A673 (cell line): ENCODE data around the gene ZSWIM5. TPM values are rescaled to one million over a fixed set of nuclear protein-coding genes. Genes with fewer than 3 reads are reported as not detected.
"Not testable (repeated sequence)": the region's sequence is repeated elsewhere in the genome, so short reads cannot be mapped to it uniquely, and the experiment has no call there.

Experiments used
- BruUV-seq: library from RNA; stranded (reverse); fragments of 400-500 nt; replicated peaks from 2 replicates; lab custom pipeline; 2021; lab: Mats Ljungman, UMichigan
- CTCF ChIA-PET: fragments of 300-600 bp; sonication (Branson Sonifier 250); formaldehyde crosslinking; loops from one replicate; lab custom pipeline; 2022; ENCODE audit warnings: antibody characterized with exemption; lab: Charles Lee
- POLR2A ChIA-PET: fragments of 300-600 bp; sonication (Branson Sonifier 250); formaldehyde crosslinking; loops from one replicate; lab custom pipeline; 2022; ENCODE audit warnings: antibody characterized with exemption; ENCODE audit not compliant: low non-redundant PET; lab: Charles Lee
- DNase-seq: peaks from one replicate; pipeline ENCODE4 v3.0.0-alpha.2; 2015; ENCODE audit warnings: low spot score
- H3K27ac ChIP-seq: fragments of 200-600 bp; sonication (generic); 2 replicates; pipeline ENCODE4 v1.5.1; 2016; ENCODE audit warnings: mixed run types, low read depth, mild to moderate bottlenecking, mixed read lengths, antibody characterized with exemption, low read length; ENCODE audit not compliant: poor library complexity, severe bottlenecking
- H3K27me3 ChIP-seq: fragments of 200-600 bp; sonication (generic); replicated peaks from 2 replicates; pipeline ENCODE4 v1.6.1; 2017; ENCODE audit warnings: mixed run types, low read depth, mild to moderate bottlenecking, mixed read lengths, antibody characterized with exemption, low read length; ENCODE audit not compliant: insufficient read depth, poor library complexity
- H3K36me3 ChIP-seq: fragments of 200-600 bp; sonication (generic); 2 replicates; pipeline ENCODE4 v1.6.1; 2016; ENCODE audit warnings: mixed run types, mild to moderate bottlenecking, mixed read lengths, antibody characterized with exemption, low read length; ENCODE audit not compliant: insufficient read depth, poor library complexity, severe bottlenecking
- H3K4me1 ChIP-seq: fragments of 200-600 bp; sonication (generic); 2 replicates; pipeline ENCODE4 v1.6.1; 2017; ENCODE audit warnings: mixed run types, mild to moderate bottlenecking, mixed read lengths, antibody characterized with exemption, low read length; ENCODE audit not compliant: insufficient read depth, poor library complexity, severe bottlenecking
- H3K4me3 ChIP-seq: fragments of 200-600 bp; sonication (generic); 2 replicates; pipeline ENCODE4 v1.5.1; 2016; ENCODE audit warnings: low read depth, mixed run types, mild to moderate bottlenecking, mixed read lengths, low read length; ENCODE audit not compliant: poor library complexity, severe bottlenecking
- H3K9me3 ChIP-seq: fragments of 200-600 bp; sonication (generic); 2 replicates; pipeline ENCODE4 v1.6.1; 2016; ENCODE audit warnings: mixed run types, low read depth, mild to moderate bottlenecking, mixed read lengths, antibody characterized with exemption, low read length; ENCODE audit not compliant: poor library complexity, severe bottlenecking
- CTCF ChIP-seq: fragments of 300-800, 200-600 bp; sonication (generic); conservative IDR thresholded peaks from 2 replicates; pipeline ENCODE4 v1.5.1; 2017; ENCODE audit warnings: low read depth, mild to moderate bottlenecking, antibody characterized with exemption, low read length, moderate library complexity, mixed read lengths
- EZH2 ChIP-seq: fragments of 200-600 bp; sonication (generic); IDR thresholded peaks from 2 replicates; pipeline ENCODE4 v1.6.1; 2017; ENCODE audit warnings: borderline replicate concordance, low read depth, mild to moderate bottlenecking, mixed read lengths, antibody characterized with exemption, low read length; ENCODE audit not compliant: poor library complexity, severe bottlenecking
- intact Hi-C: fragments of 100-400 bp; cut with micrococcal nuclease; formaldehyde crosslinking; loops from one replicate; pipeline ENCODE4 v1.10.0; 2022; ENCODE audit not compliant: unreplicated experiment
- total RNA-seq: library from RNA; stranded (reverse); gene quantifications from 2 replicates; pipeline ENCODE4 v1.2.3, GENCODE V29; 2021

The ZSWIM5 gene
- total RNA-seq, 1 experiment from 2014 or later, result 0.67 TPM

DNA sequence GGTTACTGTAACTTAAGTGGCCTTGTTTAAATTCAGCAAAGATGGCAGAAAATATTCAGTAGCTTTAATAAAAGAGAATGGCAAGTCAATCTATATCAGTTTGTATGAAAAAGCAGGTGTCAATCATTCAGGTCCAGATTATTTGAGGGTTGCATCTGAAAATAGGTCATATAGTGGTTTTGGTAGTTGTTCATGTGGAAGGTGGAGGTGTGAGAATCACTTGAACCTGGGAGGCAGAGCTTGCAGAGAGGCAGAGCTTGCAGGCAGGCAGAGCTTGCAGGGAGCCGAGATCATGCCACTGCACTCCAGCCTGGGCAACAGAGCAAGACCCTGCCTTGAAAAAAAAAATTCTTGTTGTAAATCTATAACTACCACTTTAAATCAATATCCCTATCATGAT, 88.6 kb downstream of the ZSWIM5 start:
- intact Hi-C loops, result no loop called here
- TF ChIP-seq CTCF (no peak), EZH2 (no peak)
- no peak overlapping the region for H3K27ac ChIP-seq
- H3K9me3 ChIP-seq, result no peaks in the 10 kb centered on the region
- no peak overlapping the region for H3K4me3 ChIP-seq
- no peaks in the 10 kb centered on the region for H3K4me1 ChIP-seq
- ChIA-PET POLR2A (no interaction called here), CTCF (no interaction called here)
- no TSS peak for BruUV-seq
- no peaks in the 10 kb centered on the region for H3K36me3 ChIP-seq
- H3K27me3 ChIP-seq, result peaks cover 5% of the 10 kb centered on the region
- no peak for DNase-seq

- Histone ChIP-seq H3K27ac (no peak overlapping the region), H3K4me3 (no peak overlapping the region), H3K4me1 (no peaks in the 10 kb centered on the region), H3K9me3 (no peaks in the 10 kb centered on the region), H3K36me3 (no peaks in the 10 kb centered on the region), H3K27me3 (no peaks in the 10 kb centered on the region)
- ChIA-PET CTCF (no interaction called here), POLR2A (no interaction called here)
- intact Hi-C loops, result no loop called here
- no peak for TF ChIP-seq CTCF
- no peak for TF ChIP-seq EZH2
- DNase-seq, result no peak
- BruUV-seq, result no TSS peak
These were observed 89.6 kb downstream of the ZSWIM5 start for GRCh38 chr1:45116820-45117219.

DNA sequence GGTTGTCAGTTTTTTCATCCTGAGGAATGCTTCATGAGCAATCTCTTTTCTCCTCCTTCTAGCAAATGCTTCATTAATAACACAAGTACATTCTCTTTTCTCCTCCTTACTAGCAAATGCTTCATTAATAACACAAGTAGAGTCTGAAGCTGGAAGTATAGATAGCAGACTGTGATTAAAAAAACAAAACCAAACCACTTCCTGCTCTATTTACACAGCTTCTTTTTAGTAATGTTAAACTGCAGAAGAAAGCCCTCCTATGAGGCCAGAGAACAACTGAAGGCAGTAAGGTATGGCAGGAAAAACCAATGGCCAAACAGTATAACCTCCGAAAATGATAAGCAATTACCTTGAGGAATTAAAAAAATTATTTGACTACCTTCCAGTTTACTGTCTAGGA, 90.1 kb downstream of the ZSWIM5 start:
- TF ChIP-seq EZH2, result no peak
- TF ChIP-seq CTCF, result no peak
- Histone ChIP-seq H3K4me1 (no peaks in the 10 kb centered on the region), H3K9me3 (no peaks in the 10 kb centered on the region), H3K4me3 (no peak overlapping the region), H3K27me3 (no peaks in the 10 kb centered on the region), H3K36me3 (no peaks in the 10 kb centered on the region), H3K27ac (no peak overlapping the region)
- no TSS peak for BruUV-seq
- intact Hi-C loops, result no loop called here
- DNase-seq, result no peak
- ChIA-PET CTCF (no interaction called here), POLR2A (no interaction called here)

- H3K9me3 ChIP-seq, DNase-seq, POLR2A ChIA-PET, H3K27me3 ChIP-seq, CTCF ChIA-PET, H3K36me3 ChIP-seq, BruUV-seq, H3K27ac ChIP-seq, H3K4me3 ChIP-seq, intact Hi-C loops, H3K4me1 ChIP-seq: not testable (repeated sequence)
These were observed 91.2 kb downstream of the ZSWIM5 start for GRCh38 chr1:45115198-45115597.
